Measurements from ENCODE around the gene DOLPP1.

The DOLPP1 gene

GRCh38 chr9:129133082-129133481, 52.2 kb downstream of the DOLPP1 start:
- no peak for DNase-seq (ENCODE audit: low read depth)
- TF ChIP-seq, protein P1, sequence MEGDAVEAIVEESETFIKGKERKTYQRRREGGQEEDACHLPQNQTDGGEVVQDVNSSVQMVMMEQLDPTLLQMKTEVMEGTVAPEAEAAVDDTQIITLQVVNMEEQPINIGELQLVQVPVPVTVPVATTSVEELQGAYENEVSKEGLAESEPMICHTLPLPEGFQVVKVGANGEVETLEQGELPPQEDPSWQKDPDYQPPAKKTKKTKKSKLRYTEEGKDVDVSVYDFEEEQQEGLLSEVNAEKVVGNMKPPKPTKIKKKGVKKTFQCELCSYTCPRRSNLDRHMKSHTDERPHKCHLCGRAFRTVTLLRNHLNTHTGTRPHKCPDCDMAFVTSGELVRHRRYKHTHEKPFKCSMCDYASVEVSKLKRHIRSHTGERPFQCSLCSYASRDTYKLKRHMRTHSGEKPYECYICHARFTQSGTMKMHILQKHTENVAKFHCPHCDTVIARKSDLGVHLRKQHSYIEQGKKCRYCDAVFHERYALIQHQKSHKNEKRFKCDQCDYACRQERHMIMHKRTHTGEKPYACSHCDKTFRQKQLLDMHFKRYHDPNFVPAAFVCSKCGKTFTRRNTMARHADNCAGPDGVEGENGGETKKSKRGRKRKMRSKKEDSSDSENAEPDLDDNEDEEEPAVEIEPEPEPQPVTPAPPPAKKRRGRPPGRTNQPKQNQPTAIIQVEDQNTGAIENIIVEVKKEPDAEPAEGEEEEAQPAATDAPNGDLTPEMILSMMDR (IDR thresholded peaks at IDR 0.05; ENCODE audit: low read length, missing control alignments), result no peak
- no peak overlapping the region for H3K4me3 ChIP-seq (replicated peaks; ENCODE audit: low read depth, low read length)

DNA sequence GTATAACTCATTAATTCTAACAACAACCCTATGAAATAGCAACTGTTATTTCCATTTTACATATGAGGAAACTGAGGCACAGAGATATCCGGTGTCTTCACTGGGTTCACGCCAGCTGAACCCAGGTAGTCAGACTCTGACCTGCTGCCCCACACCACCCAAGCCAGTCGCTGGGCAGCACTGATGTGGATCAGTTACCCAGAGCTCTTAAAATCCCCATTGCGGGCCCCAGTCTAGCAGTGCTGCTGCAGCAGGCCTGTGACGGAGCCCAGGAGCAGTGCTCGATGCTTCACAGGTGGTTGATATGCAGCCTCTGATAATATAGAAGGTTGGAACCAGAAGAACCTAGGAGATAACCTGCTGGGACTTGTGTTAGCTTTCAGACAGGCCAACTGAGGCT, 54.6 kb downstream of the DOLPP1 start:
- DNase-seq (ENCODE audit: low read depth), result no peak
- TF ChIP-seq, protein P1 (IDR thresholded peaks at IDR 0.05; ENCODE audit: low read length, missing control alignments), result no peak
- no peak overlapping the region for H3K4me3 ChIP-seq (replicated peaks; ENCODE audit: low read depth, low read length)

DNA sequence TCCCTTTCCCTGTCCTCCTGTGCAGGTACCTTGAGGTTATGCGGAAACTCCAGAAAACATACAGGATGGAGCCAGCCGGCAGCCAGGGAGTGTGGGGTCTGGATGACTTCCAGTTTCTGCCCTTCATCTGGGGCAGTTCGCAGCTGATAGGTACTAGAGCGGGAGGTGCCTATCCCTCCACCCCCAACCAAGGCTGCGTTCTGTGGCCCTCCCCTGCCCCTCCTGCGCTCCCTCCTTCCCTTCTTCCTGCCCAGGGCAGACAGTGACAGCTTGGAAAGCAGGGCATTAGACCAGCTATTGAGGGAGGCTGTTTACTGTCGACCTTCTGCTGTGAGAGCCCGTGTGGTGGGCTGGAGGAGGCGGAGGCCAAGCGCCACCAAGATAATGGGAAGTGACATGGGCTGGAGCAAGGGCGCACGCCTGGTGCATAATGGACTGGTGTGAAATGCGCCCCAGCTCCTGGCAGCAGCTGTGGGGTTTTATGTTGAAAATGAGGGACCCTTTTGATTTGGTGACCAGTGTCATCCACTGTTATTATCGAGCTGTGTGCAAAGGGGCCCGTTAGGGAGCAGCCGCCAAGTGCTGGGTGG, 55.6 kb downstream of the DOLPP1 start:
- no peak for DNase-seq (ENCODE audit: low read depth)
- H3K4me3 ChIP-seq (replicated peaks; ENCODE audit: low read depth, low read length), result no peak overlapping the region
- TF ChIP-seq, protein P1 (IDR thresholded peaks at IDR 0.05; ENCODE audit: low read length, missing control alignments), result no peak

DNA sequence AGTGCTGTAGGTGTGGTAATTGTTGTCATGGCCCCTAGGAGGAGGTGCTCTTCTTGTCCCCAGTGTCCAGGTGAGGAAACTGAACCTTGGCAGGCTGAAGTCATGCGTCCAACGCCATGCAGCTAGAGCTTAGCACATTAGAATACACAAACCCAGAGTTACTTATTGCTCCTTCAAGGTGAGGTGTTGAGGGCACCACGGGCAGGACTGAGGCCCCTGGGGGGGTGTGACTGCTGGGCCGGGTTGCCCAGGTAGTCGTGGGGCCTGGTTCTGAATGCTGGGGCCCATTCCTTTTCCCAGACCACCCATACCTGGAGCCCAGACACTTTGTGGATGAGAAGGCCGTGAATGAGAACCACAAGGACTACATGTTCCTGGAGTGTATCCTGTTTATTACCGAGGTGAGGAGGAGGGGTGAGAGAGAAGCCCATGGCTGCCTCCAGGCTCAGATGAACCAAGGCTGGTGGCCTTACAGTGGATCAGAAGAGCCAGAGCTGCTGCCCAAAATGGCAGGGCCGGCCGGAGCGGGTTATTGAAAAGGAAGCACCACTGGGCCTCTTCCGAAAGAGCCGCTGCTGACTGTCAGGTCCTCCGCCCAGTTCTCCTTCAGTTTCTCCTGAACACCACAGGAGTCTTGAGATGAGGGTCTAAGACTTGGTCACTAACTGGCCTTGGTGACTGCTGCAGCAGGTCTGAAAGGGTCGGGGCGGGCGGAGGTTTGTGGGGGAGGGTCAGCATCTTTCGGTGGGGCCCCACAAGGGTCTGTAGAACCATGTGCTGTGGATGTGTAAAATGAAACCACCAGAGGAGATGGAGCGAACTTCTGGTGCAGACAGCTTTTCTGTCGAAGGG, 56.6 kb downstream of the DOLPP1 start:
- no peak for DNase-seq (ENCODE audit: low read depth)
- TF ChIP-seq, protein P1 (IDR thresholded peaks at IDR 0.05; ENCODE audit: low read length, missing control alignments), result no peak
- H3K4me3 ChIP-seq (replicated peaks; ENCODE audit: low read depth, low read length), result no peak overlapping the region

- TF ChIP-seq, protein P1 (IDR thresholded peaks at IDR 0.05; ENCODE audit: low read length, missing control alignments), result no peak
- no peak overlapping the region for H3K4me3 ChIP-seq (replicated peaks; ENCODE audit: low read depth, low read length)
- DNase-seq (ENCODE audit: low read depth), result no peak
Observed at GRCh38 chr9:129138144-129138462, 57.2 kb downstream of the DOLPP1 start.

DNA sequence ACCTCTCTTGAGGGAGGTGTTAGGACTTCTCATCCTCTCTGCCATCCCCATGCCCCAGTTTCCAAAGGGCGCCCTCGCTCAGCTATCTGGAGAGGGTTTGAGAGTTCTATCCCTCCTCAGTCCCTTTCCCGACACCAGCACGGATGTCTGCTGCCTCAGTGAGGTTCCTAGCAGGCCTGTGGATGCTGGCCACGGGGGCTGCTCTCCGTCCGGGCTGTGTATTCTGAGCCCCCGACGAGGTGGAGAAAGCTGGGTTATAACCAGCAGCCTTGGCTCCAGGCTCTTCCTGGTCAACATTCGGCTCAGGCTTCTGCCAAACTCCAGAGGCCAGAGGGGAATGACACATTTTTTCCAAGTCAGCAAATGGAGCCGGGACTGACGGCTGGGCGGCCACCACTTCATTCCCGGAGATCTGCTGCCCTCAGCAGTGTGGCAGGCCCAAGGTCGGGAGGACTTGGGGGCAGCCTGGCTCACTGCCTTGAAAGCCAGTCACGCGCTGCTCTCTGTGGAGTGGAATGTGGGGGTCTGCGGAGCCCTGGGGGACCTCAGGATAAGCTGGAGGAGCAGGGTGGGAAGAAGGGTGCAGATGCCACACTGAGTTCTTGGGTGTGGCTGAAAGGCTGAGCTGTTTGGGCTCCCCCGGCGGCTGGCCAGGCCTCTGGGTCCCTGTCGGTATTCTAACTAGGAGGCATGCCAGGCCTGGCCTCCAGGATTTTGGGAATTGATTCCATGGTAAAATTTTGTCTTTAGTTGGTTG, 57.7 kb downstream of the DOLPP1 start:
- peak; percentile 60 for DNase-seq (ENCODE audit: low read depth)
- H3K4me3 ChIP-seq (replicated peaks; ENCODE audit: low read depth, low read length), result no peak overlapping the region
- TF ChIP-seq, protein P1 (IDR thresholded peaks at IDR 0.05; ENCODE audit: low read length, missing control alignments), result no peak

Measured in fibroblast of pulmonary artery (primary cell).